A549 (cell line): ENCODE results near the gene RAB29. TPM values are rescaled to one million over a fixed set of nuclear protein-coding genes. Genes with fewer than 3 reads are reported as not detected.
A peak's percentile ranks its signal among the peaks of the same experiment; 100 is the strongest.

Experiments used
- ATAC-seq, 2 experiments: fragments of 200-7000 bp in 1 of 2; fragments of >200 bp in 1 of 2; cut with Nextera tagmentation in 1 of 2; cut with Tn5 transposase in 1 of 2; 3 replicates each; pipeline versions ENCODE4 v1.8.0 to v1.9.1; 2018 to 2020; ENCODE audit warnings: mild to moderate bottlenecking in 1 of 2, moderate library complexity in 1 of 2
- CTCF ChIA-PET: fragments of 300-600 bp; sonication (Branson Sonifier 250); formaldehyde crosslinking; extraction: SDS; loops from one replicate; lab custom pipeline; 2021; ENCODE audit warnings: antibody characterized with exemption, inconsistent platforms; lab: Yijun Ruan, JAX
- POLR2A ChIA-PET: fragments of 350-600 bp; formaldehyde crosslinking; extraction: SDS; loops from one replicate; lab custom pipeline; 2021; ENCODE audit warnings: antibody characterized with exemption, inconsistent platforms; lab: Yijun Ruan, JAX
- DNase-seq, 2 experiments: peaks; one replicate each; pipeline versions ENCODE4 v3.0.0 to v3.0.0-alpha.2; 2011 to 2016; ENCODE audit warnings: low read depth in 1 of 2, low spot score in 1 of 2
- FAIRE-seq: peaks from 2 replicates; lab custom pipeline; 2011; peaks lifted over from hg19 to GRCh38; lab: Jason Lieb, UNC
- H3K27ac ChIP-seq, 2 experiments: fragments of >200 bp; sonication (Bioruptor Twin); formaldehyde crosslinking; 3 replicates each; pipeline ENCODE4 v1.5.1; 2016 to 2017
- H3K4me1 ChIP-seq: fragments of >200 bp; sonication (Bioruptor Twin); formaldehyde crosslinking; 3 replicates; pipeline ENCODE4 v1.6.1; 2016
- H3K4me2 ChIP-seq: fragments of >200 bp; sonication (Bioruptor Twin); formaldehyde crosslinking; 3 replicates; pipeline ENCODE4 v1.6.1; 2016
- H3K4me3 ChIP-seq: fragments of >200 bp; sonication (Bioruptor Twin); formaldehyde crosslinking; 3 replicates; pipeline ENCODE4 v1.5.1; 2016
- H3K9me3 ChIP-seq: fragments of >200 bp; sonication (Bioruptor Twin); formaldehyde crosslinking; 3 replicates; pipeline ENCODE4 v1.6.1; 2016
- ATOH8 ChIP-seq: fragments of 250-450 bp; sonication (Bioruptor Pico); IDR thresholded peaks from 2 replicates; pipeline ENCODE4 v1.5.0; 2020; ENCODE audit warnings: low read depth, mild to moderate bottlenecking, moderate library complexity
- CBX2 ChIP-seq: fragments of 200-600 bp; sonication (generic); IDR thresholded peaks from 2 replicates; pipeline ENCODE4 v1.6.1; 2016; ENCODE audit warnings: low read depth, mild to moderate bottlenecking, borderline replicate concordance
- CBX8 ChIP-seq: fragments of 200-600 bp; sonication (generic); IDR thresholded peaks from 2 replicates; pipeline ENCODE4 v1.6.1; 2016
- CEBPB ChIP-seq, 2 experiments: fragments of >200 bp in 1 of 2; sonication (Bioruptor Twin) in 1 of 2; formaldehyde crosslinking in 1 of 2; IDR thresholded peaks; 2 replicates each; pipeline ENCODE4 v1.6.1; 2012 to 2016
- CHD4 ChIP-seq: fragments of 200-600 bp; sonication (generic); IDR thresholded peaks from 2 replicates; pipeline ENCODE4 v1.6.1; 2016; ENCODE audit warnings: antibody characterized with exemption, mild to moderate bottlenecking, borderline replicate concordance
- CTCF ChIP-seq: fragments of >200 bp; sonication (Bioruptor Twin); formaldehyde crosslinking; IDR thresholded peaks from 3 replicates; pipeline ENCODE4 v1.5.1; 2016
- ESRRA ChIP-seq: fragments of 150-350 bp; IDR thresholded peaks from 2 replicates; pipeline ENCODE4 v1.6.1; 2014; ENCODE audit warnings: mild to moderate bottlenecking, low read length, borderline replicate concordance
- GATA3 ChIP-seq: IDR thresholded peaks from 2 replicates; pipeline ENCODE4 v1.6.1; 2012; ENCODE audit warnings: borderline replicate concordance
- HEYL ChIP-seq: fragments of 250-450 bp; sonication (Bioruptor Pico); IDR thresholded peaks from 2 replicates; pipeline ENCODE4 v1.8.0; 2021; ENCODE audit warnings: mild to moderate bottlenecking, moderate library complexity
- HMGXB4 ChIP-seq: fragments of 250-450 bp; sonication (Bioruptor Pico); IDR thresholded peaks from 2 replicates; pipeline ENCODE4 v1.5.0; 2021; ENCODE audit warnings: mild to moderate bottlenecking, moderate library complexity, borderline replicate concordance
- HOXA7 ChIP-seq: fragments of 250-450 bp; sonication (Bioruptor Pico); IDR thresholded peaks from 2 replicates; pipeline ENCODE4 v1.5.0; 2020; ENCODE audit warnings: mild to moderate bottlenecking, moderate library complexity
- HOXB13 ChIP-seq: fragments of 250-450 bp; sonication (Bioruptor Pico); IDR thresholded peaks from 2 replicates; pipeline ENCODE4 v1.5.0; 2020; ENCODE audit warnings: low read depth, mild to moderate bottlenecking, moderate library complexity
- JUN ChIP-seq, 2 experiments: fragments of >200 bp; sonication (Bioruptor Twin); formaldehyde crosslinking; IDR thresholded peaks; 2 replicates in 1 of 2; 3 replicates in 1 of 2; pipeline ENCODE4 v1.6.1; 2016 to 2017
- JUNB ChIP-seq: fragments of >200 bp; sonication (Bioruptor Twin); formaldehyde crosslinking; IDR thresholded peaks from 2 replicates; pipeline ENCODE4 v1.6.1; 2016
- KDM1A ChIP-seq: fragments of 200-600 bp; sonication (generic); IDR thresholded peaks from 2 replicates; pipeline ENCODE4 v1.6.1; 2016; ENCODE audit warnings: low read depth, mild to moderate bottlenecking
- MAFK ChIP-seq: fragments of 450-650 bp; IDR thresholded peaks from 2 replicates; pipeline ENCODE4 v1.6.1; 2014; ENCODE audit not compliant: partially characterized antibody
- MAX ChIP-seq: IDR thresholded peaks from 2 replicates; pipeline ENCODE4 v1.6.1; 2012
- MYC ChIP-seq: IDR thresholded peaks from 2 replicates; pipeline ENCODE4 v1.6.1; 2012; ENCODE audit warnings: mild to moderate bottlenecking, inconsistent platforms, low read length, improper control_type of control experiment, borderline replicate concordance
- NFE2L2 ChIP-seq: fragments of 150-350 bp; conservative IDR thresholded peaks from 2 replicates; pipeline ENCODE4 v1.6.1; 2014; ENCODE audit warnings: low read length
- POLR2A ChIP-seq: IDR thresholded peaks from 2 replicates; pipeline ENCODE4 v1.6.1; 2012; ENCODE audit warnings: mild to moderate bottlenecking, low read length
- RCOR1 ChIP-seq: fragments of 150-350 bp; IDR thresholded peaks from 2 replicates; pipeline ENCODE4 v1.6.1; 2014; ENCODE audit warnings: antibody characterized with exemption, low read length, low read depth
- RNF2 ChIP-seq: fragments of 200-600 bp; sonication (generic); IDR thresholded peaks from 2 replicates; pipeline ENCODE4 v1.6.1; 2016; ENCODE audit warnings: low read depth, mild to moderate bottlenecking, antibody characterized with exemption, moderate library complexity, borderline replicate concordance
- WGBS: methylation state at CpG from one replicate; pipeline ENCODE4 v1.1.6; 2017; ENCODE audit errors: missing lambda C conversion rate; 5-methylcytosine and 5-hydroxymethylcytosine counted together
- polyA plus RNA-seq, 4 experiments: library from polyadenylated mRNA; depleted of rRNA in 3 of 4; stranded (reverse); fragments of >200 nt; fragmentation: RNase III in 1 of 4; extraction: RNeasy Plus Mini Kit Qiagen cat#74134 plus additional on column Dnase treatment in 1 of 4; gene quantifications; 2 replicates in 3 of 4; 3 replicates in 1 of 4; pipeline ENCODE4 v1.2.3, GENCODE V29; 2011 to 2017
- TF ChIP-seq, protein P1 (sequence below): IDR thresholded peaks from 2 replicates; pipeline ENCODE4 v1.6.1; 2012
- TF ChIP-seq, protein P2 (sequence below): fragments of 200-600 bp; sonication (generic); IDR thresholded peaks from 2 replicates; pipeline ENCODE4 v1.6.1; 2016; ENCODE audit warnings: antibody characterized with exemption, mild to moderate bottlenecking, moderate library complexity

The RAB29 gene
- polyA plus RNA-seq, 2 of the 4 experiments (the other 2 are of a cell fraction): 9.8 to 17.9 TPM

DNA sequence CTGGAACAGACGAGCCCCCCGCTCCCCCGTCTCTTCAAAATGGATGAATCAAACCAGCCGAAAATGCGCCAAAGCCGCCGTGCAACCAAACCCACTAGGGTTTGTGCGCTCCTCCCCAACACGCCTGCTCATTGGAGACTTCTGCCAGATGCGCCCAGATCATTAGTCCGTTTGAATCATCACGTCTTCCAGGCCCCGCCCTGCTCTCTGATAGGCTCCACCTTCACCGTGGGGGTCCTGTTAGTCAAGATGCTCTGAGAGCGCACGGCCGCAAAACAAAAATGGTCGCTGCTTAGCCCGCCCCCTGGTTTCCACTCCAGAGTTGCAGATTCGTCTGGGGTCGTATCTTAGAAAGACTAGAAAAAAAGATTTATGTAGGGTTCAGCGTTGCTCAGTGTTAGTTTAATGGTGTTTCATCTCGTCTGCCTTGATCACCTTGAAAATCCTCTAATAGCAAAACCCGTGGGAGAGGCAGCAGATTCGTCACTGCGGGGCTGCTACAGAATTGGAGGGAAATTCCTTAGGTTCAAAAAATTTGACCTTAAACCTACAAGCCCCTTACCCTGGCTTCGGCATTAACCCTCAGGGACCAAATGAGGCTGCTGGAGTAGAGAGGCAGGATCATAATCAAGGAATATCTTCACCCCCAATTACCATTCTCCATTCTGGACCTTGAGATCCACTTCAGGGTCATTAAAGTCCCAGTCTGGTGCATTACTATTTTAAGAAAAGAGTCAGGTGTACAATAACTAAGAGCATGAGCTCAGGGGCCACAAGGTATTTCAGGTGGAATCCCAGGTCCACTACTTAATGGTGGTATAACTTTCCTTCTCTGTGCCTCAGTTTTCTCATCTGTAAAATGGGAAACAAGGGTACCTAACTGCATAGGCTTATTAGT, 24.9 kb downstream of the RAB29 start, which contains the start of gene NUCKS1 (continued):
- TF ChIP-seq ESRRA (peak; percentile 44; the same call in 1 of the 2 replicates), KDM1A (peak; percentile 99), MAFK (no peak), JUN (IDR thresholded peaks at IDR 0.05) (peak in 1 of 2 experiments; percentile 53; a peak in 3 of 5 replicates), HOXB13 (no peak), HOXA7 (CRISPR knock-in tag) (no peak), GATA3 (no peak), POLR2A (no peak), HMGXB4 (0 out of 2 replicates have a peak, but pooled peaks have one; percentile 21), HEYL (CRISPR knock-in tag) (no peak)
- TF ChIP-seq, protein P1, sequence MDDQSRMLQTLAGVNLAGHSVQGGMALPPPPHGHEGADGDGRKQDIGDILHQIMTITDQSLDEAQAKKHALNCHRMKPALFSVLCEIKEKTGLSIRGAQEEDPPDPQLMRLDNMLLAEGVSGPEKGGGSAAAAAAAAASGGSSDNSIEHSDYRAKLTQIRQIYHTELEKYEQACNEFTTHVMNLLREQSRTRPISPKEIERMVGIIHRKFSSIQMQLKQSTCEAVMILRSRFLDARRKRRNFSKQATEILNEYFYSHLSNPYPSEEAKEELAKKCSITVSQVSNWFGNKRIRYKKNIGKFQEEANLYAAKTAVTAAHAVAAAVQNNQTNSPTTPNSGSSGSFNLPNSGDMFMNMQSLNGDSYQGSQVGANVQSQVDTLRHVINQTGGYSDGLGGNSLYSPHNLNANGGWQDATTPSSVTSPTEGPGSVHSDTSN: peak; percentile 71; the same call in 1 of the 2 replicates
- TF ChIP-seq, protein P2, sequence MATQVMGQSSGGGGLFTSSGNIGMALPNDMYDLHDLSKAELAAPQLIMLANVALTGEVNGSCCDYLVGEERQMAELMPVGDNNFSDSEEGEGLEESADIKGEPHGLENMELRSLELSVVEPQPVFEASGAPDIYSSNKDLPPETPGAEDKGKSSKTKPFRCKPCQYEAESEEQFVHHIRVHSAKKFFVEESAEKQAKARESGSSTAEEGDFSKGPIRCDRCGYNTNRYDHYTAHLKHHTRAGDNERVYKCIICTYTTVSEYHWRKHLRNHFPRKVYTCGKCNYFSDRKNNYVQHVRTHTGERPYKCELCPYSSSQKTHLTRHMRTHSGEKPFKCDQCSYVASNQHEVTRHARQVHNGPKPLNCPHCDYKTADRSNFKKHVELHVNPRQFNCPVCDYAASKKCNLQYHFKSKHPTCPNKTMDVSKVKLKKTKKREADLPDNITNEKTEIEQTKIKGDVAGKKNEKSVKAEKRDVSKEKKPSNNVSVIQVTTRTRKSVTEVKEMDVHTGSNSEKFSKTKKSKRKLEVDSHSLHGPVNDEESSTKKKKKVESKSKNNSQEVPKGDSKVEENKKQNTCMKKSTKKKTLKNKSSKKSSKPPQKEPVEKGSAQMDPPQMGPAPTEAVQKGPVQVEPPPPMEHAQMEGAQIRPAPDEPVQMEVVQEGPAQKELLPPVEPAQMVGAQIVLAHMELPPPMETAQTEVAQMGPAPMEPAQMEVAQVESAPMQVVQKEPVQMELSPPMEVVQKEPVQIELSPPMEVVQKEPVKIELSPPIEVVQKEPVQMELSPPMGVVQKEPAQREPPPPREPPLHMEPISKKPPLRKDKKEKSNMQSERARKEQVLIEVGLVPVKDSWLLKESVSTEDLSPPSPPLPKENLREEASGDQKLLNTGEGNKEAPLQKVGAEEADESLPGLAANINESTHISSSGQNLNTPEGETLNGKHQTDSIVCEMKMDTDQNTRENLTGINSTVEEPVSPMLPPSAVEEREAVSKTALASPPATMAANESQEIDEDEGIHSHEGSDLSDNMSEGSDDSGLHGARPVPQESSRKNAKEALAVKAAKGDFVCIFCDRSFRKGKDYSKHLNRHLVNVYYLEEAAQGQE: no peak

GRCh38 chr1:205749234-205750137, 25.8 kb downstream of the RAB29 start:
- under 1% methylated on average over 24 of the region's 81 CpGs for WGBS
- ChIA-PET POLR2A (interaction anchor here (1.2 kb wide), 1 partner anchor 10 kb away, joined by 11 read pairs; no protein-coding TSS in a partner anchor), CTCF (interaction anchor here (0.7 to 1.7 kb wide), 4 partner anchors 10 to 90 kb away, joined by 3 to 5 read pairs (median 3); no protein-coding TSS in a partner anchor)
- H3K4me1 ChIP-seq: peaks cover 32% of the 10 kb centered on the region
- peak overlapping the region; percentile 99 for H3K4me3 ChIP-seq
- peak overlapping the region; percentile 98 for H3K4me2 ChIP-seq
- DNase-seq (peak; percentile 91 to 96), ATAC-seq (peak; percentile 80 to 88), FAIRE-seq (no peak)
- H3K9me3 ChIP-seq: no peaks in the 10 kb centered on the region
- H3K27ac ChIP-seq: peak overlapping the region; percentile 99 to 100
- no peak for TF ChIP-seq CHD4
- TF ChIP-seq CBX2: no peak
- peak; percentile 59; the same call in 1 of the 2 replicates for TF ChIP-seq MAX
- TF ChIP-seq MYC: no peak; the same call in 1 of the 2 replicates
- no peak for TF ChIP-seq CBX8
- TF ChIP-seq CTCF: no peak
- no peak for TF ChIP-seq JUNB
- TF ChIP-seq NFE2L2: no peak
- peak; percentile 59; the same call in 1 of the 2 replicates for TF ChIP-seq ATOH8 (CRISPR knock-in tag)
- TF ChIP-seq RNF2: no peak
- TF ChIP-seq RCOR1: no peak
- TF ChIP-seq HOXB13: no peak
- TF ChIP-seq HOXA7 (CRISPR knock-in tag): peak; percentile 83; the same call in 1 of the 2 replicates
- no peak for TF ChIP-seq CEBPB (IDR thresholded peaks at IDR 0.05)
